Measurements from ENCODE around the gene DYSF.
"Not testable (repeated sequence)": the region's sequence is repeated elsewhere in the genome, so short reads cannot be mapped to it uniquely, and the experiment has no call there.

Gene DYSF

GRCh38 chr2:71619230-71619741, 165.9 kb downstream of the DYSF start:
- no peak for DNase-seq

GRCh38 chr2:71620116-71620515, 166.8 kb downstream of the DYSF start:
- DNase-seq, result no peak

GRCh38 chr2:71620851-71621251, 167.5 kb downstream of the DYSF start:
- DNase-seq, result no peak

- no peak for DNase-seq
Measured at GRCh38 chr2:71629273-71629672, 175.9 kb downstream of the DYSF start.

- no peak for DNase-seq
Measured at GRCh38 chr2:71629771-71630453, 176.6 kb downstream of the DYSF start.

GRCh38 chr2:71630454-71631328, 177.3 kb downstream of the DYSF start:
- DNase-seq, result no peak

- DNase-seq, result peak; percentile 9
Measured at GRCh38 chr2:71631411-71631931, 178.1 kb downstream of the DYSF start.

- no peak for DNase-seq
Measured at GRCh38 chr2:71633086-71633485, 179.7 kb downstream of the DYSF start.

- no peak for DNase-seq
Measured at GRCh38 chr2:71634567-71634966, 181.2 kb downstream of the DYSF start.

- no peak for DNase-seq
Measured at GRCh38 chr2:71635798-71636197, 182.4 kb downstream of the DYSF start.

- DNase-seq, result no peak
Measured at GRCh38 chr2:71637168-71637567, 183.8 kb downstream of the DYSF start.

- DNase-seq, result peak; percentile 53
Measured at GRCh38 chr2:71637736-71638135, 184.4 kb downstream of the DYSF start.

- no peak for DNase-seq
Measured at GRCh38 chr2:71639735-71640134, 186.4 kb downstream of the DYSF start.

GRCh38 chr2:71640489-71640888, 187.1 kb downstream of the DYSF start:
- no peak for DNase-seq

- DNase-seq, result no peak
Measured at GRCh38 chr2:71643674-71644357, 190.5 kb downstream of the DYSF start.

GRCh38 chr2:71646028-71646427, 192.7 kb downstream of the DYSF start:
- no peak for DNase-seq

GRCh38 chr2:71647356-71647755, 194.0 kb downstream of the DYSF start:
- DNase-seq, result no peak

- DNase-seq, result no peak
Measured at GRCh38 chr2:71655498-71655897, 202.1 kb downstream of the DYSF start.

GRCh38 chr2:71658256-71658655, 204.9 kb downstream of the DYSF start:
- DNase-seq, result not testable (repeated sequence)

- DNase-seq, result no peak
Measured at GRCh38 chr2:71658771-71659170, 205.4 kb downstream of the DYSF start.

- no peak for DNase-seq
Measured at GRCh38 chr2:71659868-71660518, 206.6 kb downstream of the DYSF start.

- no peak for DNase-seq
Measured at GRCh38 chr2:71661782-71662181, 208.4 kb downstream of the DYSF start.
